GM12801 (cell line): ENCODE measurements around the gene NBPF3.

Experiments used
- TF ChIP-seq, protein P1 (sequence below): IDR thresholded peaks from one replicate; pipeline ENCODE4 v1.5.1; 2011; ENCODE audit warnings: control low read depth; ENCODE audit not compliant: insufficient read length; ENCODE audit errors: extremely low read depth

The NBPF3 gene

DNA sequence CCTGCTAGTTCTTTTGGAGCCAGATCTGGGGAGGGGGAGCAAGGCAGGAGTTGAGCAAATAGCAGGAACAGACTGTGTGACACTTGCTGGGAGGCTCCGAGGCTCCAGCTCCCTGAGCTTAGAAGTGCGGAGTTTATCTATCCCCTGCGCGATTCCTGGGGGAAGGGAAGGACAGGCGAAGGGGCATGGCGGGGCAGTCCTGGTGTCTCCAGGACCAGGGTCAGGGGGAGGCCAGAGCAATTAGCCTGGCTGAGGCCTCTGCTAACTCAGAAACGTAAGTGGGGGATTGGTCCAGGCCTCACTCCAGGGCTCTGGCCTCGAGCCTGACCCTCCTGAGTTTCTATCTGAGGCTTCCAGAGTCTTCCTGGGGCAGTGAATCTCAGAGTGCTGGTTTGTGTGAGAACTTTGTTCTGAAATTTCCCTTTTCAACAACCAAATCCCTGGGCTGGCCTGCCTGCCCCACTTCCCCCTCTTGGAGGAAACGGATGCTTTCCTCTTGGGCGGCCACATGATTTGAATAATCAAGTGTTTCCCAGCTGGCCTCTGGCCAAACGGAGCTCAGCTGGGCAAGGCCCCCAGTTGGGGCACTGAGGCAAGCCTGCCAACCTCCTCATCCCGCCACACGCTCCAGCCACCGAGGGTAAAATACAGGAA, 84.9 kb downstream of the NBPF3 start:
- TF ChIP-seq, protein P1, sequence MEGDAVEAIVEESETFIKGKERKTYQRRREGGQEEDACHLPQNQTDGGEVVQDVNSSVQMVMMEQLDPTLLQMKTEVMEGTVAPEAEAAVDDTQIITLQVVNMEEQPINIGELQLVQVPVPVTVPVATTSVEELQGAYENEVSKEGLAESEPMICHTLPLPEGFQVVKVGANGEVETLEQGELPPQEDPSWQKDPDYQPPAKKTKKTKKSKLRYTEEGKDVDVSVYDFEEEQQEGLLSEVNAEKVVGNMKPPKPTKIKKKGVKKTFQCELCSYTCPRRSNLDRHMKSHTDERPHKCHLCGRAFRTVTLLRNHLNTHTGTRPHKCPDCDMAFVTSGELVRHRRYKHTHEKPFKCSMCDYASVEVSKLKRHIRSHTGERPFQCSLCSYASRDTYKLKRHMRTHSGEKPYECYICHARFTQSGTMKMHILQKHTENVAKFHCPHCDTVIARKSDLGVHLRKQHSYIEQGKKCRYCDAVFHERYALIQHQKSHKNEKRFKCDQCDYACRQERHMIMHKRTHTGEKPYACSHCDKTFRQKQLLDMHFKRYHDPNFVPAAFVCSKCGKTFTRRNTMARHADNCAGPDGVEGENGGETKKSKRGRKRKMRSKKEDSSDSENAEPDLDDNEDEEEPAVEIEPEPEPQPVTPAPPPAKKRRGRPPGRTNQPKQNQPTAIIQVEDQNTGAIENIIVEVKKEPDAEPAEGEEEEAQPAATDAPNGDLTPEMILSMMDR = no peak

DNA sequence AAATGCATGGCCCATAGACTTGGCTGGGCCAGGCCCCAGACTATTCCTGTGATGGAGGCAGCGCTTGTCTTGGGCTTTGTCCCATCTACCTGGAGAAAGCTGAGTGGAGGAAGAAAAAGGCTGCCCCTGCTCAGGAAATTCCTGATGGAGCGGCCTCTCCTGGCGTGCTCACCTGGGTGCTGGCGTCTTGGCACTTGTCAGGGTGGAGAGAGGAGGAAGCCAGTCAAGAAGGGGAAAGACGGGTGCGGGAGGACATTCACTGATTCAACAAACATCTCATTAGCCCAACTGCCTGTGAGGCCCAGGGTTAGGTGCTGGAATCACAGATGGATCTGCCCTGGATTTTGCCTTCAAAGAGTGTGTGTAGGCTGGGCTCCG, 85.4 kb downstream of the NBPF3 start:
- TF ChIP-seq, protein P1 = no peak

DNA sequence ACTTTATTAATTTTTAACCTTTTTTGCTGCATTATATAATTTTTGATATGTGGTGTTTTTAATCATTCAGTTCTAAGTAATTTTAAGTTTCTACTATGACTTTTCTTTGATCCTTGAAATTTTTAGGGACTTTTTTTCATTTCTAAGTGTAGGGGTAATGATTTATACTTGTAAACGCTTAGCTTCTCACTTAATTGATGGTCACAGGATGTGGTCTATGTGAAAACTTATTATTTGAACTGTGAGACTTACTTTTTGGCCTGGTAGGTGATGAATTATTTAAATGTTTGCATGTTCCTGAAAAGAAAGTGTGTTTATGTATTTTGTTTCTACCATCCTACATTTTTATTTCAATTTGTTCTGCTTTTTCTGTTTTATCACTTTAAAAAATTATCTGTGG, 86.5 kb downstream of the NBPF3 start:
- TF ChIP-seq, protein P1 = no peak

DNA sequence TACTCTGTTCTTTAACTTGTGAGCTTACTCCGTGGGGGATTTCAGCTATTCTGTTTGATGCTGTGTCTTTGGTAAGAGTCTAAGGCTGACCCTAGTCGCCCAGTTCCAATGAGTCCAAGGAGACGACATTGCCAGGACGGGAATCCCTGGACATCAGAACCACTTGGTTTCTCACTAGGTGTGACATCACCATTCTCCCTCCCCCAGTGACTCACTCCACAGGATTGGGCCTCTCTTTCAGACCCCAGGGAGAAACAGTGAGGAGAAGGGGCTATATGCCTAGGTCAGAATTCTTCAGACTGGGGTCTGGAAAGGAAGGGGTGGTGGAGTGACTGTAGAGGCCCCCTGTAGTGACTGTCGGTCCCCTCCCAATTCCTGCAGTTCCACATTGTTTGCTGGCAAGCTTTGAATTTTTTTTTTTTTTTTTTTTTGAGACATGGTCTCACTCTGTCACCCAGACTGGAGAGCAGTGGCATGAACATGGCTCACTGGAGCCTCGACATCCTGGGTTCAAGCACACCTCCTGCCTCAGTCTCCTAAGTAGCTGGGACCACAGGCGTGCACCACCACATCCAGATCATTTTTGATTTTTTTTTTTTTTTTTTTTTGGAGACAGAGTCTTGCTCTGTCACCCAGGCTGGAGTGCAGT, 90.6 kb downstream of the NBPF3 start:
- TF ChIP-seq, protein P1 = no peak

DNA sequence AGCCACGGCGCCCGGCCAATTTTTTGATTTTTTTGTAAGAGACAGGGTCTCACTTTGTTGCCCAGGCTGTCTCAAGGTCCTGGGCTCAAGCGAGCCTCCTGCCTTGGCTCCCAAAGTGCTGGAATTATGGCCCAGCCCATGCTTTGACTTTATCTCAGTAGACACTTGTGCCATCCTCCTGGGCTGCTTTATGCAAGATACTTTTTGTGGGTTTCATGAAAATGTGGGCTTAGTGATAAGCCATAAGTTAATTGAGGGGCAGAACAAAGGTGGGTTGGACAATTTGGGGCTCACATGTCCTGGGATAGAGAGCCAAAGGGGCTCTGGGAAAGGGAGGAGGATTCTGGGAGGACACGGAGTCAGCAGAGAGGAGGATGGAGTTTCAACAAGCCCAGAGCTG, 91.3 kb downstream of the NBPF3 start:
- TF ChIP-seq, protein P1 = no peak

DNA sequence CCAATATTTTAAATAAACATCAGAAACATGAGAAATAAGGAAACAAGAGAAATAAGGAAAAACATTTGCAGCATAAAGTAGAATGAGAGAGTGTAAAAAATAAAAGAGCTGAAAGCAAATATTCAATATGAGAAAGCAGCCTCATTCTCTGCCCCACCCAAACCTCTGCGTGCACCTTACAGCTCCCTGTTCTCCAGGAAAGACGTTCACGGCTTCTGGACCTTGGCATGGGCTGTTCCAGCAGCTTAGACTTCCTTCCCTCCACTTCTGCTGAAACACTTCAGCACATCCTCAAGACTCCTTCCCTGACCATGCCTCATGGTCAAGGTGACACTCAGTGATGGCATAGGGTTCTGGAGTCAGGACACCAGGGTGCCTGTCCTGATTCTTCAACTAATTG, 92.6 kb downstream of the NBPF3 start:
- TF ChIP-seq, protein P1 = no peak

DNA sequence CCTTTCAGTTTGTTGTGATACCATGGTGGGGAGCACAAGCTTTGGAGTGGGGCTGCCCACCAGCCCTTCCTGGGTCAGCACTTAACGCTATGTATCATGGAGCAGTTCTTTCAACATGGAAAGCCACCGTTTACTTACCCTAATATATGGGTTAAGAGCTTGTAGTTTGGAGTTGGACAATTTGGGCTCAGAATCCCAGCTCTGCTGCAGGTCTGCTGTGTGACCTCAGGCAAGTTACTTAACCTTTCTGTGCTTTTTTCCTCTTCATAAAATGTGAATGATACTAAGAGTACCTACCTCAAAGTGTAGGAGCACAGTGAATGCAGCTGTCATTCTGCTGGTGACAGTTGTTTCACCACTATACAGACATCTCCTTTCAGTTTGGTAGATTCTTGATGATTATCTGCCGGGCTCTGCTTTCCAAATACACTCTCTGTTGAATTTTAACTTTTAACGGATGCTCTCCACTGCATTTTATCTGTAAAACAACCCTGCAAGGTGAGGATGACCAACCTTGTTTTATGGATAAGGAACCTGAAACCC, 93.1 kb downstream of the NBPF3 start:
- TF ChIP-seq, protein P1 = no peak
